ENCODE data around the gene PLCG1.

PLCG1 gene

GRCh38 chr20:41219824-41220223 is 82.5 kb downstream of the PLCG1 start:
- no peak for DNase-seq

- DNase-seq: no peak
Observed at GRCh38 chr20:41221614-41222218, 84.4 kb downstream of the PLCG1 start.

GRCh38 chr20:41222296-41222695 is 85.0 kb downstream of the PLCG1 start:
- DNase-seq: no peak

- DNase-seq: no peak
Observed at GRCh38 chr20:41222703-41223102, 85.4 kb downstream of the PLCG1 start.

GRCh38 chr20:41223112-41223511 is 85.8 kb downstream of the PLCG1 start:
- no peak for DNase-seq

- DNase-seq: no peak
Observed at GRCh38 chr20:41224281-41224680, 86.9 kb downstream of the PLCG1 start.

- DNase-seq: no peak
Observed at GRCh38 chr20:41225091-41225490, 87.7 kb downstream of the PLCG1 start.

GRCh38 chr20:41226426-41226825 is 89.1 kb downstream of the PLCG1 start:
- DNase-seq: no peak

Measured in NCI-H187 (cell line).